AG09319 (cell line): ENCODE data around the gene STRBP.
A peak's percentile ranks its signal among the peaks of the same experiment; 100 is the strongest.

Experiments
- DNase-seq: peaks from one replicate; pipeline ENCODE4 v3.0.0-alpha.2; 2010; ENCODE audit warnings: low read depth; ENCODE audit errors: extremely low read depth
- TF ChIP-seq, protein P1 (sequence below): IDR thresholded peaks from 2 replicates; pipeline ENCODE4 v1.5.1; 2011; ENCODE audit warnings: low read depth, mild to moderate bottlenecking, inconsistent platforms, low read length, moderate library complexity

Gene STRBP

DNA sequence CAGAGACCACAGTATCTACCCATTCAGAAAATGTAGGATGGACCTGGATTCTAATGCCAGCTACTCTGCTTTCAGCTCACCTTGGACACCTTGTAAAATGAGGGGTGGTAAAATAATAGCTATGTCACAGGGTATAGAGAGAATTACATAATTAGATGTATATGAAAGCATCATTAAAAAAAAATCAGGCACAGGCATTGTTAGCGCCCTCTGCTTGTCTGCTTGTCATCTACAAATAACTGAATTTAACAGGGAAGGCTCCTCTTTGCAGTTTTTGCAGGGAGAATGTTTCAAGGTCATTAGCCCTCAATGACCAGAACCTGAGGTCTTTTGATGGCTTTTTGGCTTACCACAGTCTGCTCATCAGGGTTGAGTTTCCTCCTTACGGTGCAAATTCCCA is 176.9 kb downstream of the STRBP start:
- TF ChIP-seq, protein P1, sequence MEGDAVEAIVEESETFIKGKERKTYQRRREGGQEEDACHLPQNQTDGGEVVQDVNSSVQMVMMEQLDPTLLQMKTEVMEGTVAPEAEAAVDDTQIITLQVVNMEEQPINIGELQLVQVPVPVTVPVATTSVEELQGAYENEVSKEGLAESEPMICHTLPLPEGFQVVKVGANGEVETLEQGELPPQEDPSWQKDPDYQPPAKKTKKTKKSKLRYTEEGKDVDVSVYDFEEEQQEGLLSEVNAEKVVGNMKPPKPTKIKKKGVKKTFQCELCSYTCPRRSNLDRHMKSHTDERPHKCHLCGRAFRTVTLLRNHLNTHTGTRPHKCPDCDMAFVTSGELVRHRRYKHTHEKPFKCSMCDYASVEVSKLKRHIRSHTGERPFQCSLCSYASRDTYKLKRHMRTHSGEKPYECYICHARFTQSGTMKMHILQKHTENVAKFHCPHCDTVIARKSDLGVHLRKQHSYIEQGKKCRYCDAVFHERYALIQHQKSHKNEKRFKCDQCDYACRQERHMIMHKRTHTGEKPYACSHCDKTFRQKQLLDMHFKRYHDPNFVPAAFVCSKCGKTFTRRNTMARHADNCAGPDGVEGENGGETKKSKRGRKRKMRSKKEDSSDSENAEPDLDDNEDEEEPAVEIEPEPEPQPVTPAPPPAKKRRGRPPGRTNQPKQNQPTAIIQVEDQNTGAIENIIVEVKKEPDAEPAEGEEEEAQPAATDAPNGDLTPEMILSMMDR = no peak
- no peak for DNase-seq

DNA sequence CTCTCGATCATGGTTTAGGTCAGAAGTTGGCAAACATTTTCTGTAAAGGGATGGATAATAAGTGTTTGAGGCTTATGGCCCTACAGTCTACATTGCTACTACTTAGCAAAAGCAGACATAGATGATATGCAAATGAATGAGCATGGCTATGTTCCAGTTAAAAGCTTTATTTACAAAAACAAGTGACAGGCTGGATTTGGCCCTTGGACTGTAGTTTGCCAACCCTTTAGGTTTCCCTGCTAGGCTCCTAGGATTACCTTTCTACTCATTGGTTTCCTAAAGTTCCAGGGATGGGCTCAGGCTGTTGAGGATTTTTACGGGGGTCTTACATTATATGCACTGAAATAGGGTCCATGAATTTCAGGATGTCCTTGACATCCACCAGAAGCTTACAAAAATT is 177.4 kb downstream of the STRBP start:
- no peak for DNase-seq
- TF ChIP-seq, protein P1 = no peak

DNA sequence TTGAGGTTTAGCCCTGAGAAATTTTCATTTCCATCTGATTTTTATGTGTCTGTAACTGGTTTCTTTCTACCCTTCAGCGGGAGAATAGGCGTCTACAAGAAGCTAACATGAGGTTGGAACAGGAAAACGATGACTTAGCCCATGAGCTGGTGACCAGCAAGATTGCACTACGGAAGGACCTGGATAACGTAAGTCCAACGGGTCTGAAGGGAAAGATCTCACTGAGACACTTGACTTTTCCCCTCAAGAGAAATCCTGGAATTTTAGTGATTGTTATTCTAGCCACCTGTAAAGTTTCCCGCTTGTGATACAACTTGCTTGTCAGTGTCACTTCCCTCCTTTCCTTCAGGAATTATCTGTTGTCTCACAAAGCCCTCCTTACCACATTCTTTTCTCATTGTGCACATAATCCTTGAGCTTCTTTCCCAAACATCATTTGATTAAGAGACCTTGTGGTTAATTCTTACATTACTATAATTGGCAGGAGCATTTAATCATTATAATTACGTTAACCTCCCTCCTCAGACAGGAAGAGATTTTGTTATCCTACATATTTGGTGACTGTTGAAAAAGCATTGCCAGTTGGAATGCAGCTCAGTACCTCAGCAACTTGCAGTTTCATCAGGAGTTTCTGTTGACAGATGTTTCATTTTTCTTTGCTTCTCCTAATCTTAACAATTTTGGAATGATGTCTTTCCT is 178.0 kb downstream of the STRBP start:
- TF ChIP-seq, protein P1 = no peak
- peak; percentile 20 for DNase-seq

DNA sequence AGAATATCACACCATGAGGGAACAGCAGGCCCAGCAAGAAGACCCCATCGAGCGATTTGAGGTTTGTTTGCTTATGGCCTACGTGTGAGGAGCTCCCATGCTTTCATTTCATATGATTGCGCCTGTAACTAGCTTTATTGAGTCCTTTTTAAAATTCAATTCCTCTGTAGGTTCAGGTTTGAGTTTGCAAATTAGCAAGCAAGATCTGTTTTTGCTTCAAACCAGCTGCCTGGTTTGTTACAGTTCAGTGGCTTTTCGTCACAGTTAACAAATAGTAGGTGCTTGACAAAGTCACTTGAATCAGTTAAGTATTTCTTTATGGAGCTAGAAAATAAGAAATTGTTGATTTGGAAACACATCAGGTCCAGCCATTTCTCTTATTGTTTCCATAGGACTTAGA is 178.6 kb downstream of the STRBP start:
- DNase-seq = no peak
- TF ChIP-seq, protein P1 = no peak

DNA sequence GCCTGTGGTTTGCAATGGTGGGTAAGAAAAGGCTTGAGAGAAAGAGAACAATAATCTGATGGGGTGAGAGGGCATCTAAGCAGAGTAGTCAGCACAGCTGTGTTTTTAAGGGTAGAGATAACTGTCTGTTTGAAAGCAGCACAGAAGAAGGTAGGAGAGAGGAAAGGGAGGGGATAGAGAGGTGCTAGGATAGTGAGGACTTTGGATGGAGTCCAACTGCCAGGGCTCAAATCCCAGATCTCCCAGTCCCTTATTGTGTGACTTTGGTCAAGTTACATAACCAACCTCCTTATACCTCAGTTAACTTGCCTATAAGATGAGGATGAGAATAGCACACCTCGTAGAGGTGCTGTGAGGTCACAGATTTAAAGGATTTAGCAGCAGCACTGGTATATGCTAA is 179.3 kb downstream of the STRBP start:
- TF ChIP-seq, protein P1 = no peak

DNA sequence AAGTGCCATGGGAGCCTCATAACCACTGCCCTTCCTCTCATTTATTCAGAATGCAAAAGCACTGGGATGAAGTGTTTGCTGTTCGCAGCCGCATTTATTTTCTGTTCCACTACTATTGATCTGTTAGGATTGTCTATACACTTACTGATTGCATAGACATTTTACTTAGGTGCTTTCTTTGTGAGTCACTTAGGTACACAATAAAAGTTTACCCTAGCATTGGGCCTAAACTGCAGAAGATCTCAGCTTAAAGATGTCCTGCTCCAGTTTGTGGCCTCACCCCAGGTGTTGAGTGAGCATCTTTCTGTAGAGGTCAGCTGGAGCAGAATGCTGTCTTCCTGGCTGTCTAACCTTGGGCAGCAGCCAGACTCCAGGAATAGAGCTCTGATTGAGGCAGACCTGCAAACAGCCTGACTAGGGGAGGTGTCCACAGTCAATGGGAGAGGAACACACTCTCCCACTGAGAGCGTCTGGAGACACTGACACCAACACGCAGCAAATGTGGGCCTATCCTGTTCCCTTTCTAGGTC is 181.0 kb downstream of the STRBP start:
- TF ChIP-seq, protein P1 = no peak
- DNase-seq = no peak

More for the DNA sequence above, 179.3 kb downstream of the STRBP start:
- no peak for DNase-seq

DNA sequence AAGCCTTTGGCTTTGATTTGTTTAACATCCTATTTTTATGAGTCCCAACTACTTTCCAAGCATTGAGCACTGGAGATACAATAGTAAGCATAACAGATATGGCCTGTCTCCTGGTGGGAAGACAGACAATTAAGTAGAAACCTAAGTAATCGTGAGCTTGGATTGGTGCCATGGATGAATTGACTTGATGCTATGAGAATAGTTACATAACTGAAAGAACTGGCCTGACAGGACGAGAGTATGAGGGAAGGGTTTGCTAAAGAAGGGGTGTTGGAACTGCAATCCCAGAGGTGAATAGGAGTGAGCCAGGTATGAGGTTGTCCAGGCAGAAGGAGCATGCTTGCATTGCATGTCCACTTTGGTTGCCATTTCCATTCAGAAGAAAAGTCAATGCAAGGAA is 182.5 kb downstream of the STRBP start:
- DNase-seq = no peak
- TF ChIP-seq, protein P1 = no peak
